GM19455 (cell line): ENCODE data around the gene MPIG6B.

Experiments
- ATAC-seq: cut with Tn5 transposase; IDR thresholded peaks from one replicate; pipeline ENCODE4 v1.9.1; 2021; ENCODE audit not compliant: unreplicated experiment

The MPIG6B gene

DNA sequence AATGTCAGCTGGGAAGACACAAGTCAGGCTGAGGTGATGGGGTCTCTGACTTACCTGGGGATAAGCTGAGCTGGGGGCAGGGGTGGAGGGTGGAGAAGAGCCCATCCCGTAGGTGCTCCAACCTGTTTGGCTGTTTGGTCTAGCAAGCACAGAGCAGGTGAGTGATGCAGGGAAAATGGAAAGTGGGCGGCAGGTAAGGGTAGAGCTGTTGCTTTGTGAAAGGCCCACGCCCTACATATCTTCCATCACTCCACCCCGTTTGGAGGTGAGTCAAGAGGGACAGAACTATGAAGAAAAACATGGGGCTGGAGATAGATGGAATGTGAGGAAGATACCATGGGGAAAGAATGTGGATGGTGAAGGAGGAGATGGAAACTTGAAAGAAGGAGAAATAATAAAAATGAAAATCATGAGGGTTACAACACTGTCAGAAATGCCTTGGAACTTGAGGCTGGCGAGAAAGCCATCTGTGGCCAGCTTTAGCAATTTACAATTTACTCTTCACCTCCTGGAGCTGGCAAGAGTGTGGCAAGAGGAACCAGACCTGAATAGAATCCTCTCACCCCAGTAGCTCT, 2.9 kb upstream of the MPIG6B start:
- ATAC-seq, result no peak

DNA sequence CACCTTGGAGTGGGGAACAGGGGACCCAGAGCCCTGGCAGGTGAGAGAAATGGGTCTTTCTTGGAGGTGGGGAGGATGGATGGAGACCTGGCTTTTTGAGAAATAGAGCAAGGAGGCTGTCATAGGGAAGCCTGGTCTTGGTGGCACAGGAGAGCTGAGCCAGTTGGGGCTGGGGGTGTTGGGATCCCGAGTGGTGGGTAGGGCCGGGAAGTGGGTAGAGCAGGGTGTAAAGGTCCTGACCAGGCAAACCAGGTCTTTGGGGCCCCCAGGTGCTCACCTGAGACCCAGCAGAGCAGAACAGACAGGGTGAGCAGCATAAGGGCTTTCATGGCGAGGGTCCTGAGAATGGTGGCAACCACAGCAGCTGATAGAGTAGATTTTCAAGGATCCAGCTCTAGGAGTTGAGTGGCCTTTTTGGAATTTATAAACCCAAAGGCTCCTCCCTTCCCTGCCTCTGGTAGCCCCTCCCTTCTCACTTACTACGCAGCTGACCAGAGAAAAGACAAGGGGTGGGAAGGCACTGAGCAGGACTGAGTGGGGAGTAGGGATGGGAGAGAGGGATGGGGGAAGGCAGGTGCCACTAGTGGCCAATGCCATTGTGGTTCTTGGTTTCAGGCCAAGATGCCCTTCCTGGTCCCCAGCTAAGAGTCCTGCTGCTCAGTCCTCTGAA, 1.7 kb upstream of the MPIG6B start, which contains the start of gene LY6G6C:
Gene LY6G6C (minus strand): TSS at position 396 of the 670 bp plus-strand sequence. CDS start 67 bp downstream, at position 329.
- ATAC-seq, result no peak

DNA sequence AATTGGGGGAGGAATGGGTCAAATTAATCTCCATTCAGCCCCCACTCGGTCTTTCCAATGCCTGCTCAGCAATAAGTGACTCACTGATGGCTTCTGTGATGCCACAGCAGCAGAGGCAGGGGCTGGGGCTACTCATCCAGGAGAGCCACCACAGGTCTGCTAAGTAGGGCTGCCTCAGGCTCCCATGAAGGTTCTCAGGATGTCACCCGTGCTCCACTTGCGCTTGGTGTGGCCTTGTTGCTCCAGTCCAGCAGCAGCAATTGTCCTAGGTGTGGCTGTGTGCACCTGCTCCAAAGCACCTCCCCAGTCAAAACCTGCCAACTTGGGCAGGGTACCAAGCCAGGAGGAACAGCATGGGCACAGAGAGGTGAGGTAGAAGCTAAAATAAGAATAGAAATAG, 1.0 kb upstream of the MPIG6B start:
- ATAC-seq, result no peak

DNA sequence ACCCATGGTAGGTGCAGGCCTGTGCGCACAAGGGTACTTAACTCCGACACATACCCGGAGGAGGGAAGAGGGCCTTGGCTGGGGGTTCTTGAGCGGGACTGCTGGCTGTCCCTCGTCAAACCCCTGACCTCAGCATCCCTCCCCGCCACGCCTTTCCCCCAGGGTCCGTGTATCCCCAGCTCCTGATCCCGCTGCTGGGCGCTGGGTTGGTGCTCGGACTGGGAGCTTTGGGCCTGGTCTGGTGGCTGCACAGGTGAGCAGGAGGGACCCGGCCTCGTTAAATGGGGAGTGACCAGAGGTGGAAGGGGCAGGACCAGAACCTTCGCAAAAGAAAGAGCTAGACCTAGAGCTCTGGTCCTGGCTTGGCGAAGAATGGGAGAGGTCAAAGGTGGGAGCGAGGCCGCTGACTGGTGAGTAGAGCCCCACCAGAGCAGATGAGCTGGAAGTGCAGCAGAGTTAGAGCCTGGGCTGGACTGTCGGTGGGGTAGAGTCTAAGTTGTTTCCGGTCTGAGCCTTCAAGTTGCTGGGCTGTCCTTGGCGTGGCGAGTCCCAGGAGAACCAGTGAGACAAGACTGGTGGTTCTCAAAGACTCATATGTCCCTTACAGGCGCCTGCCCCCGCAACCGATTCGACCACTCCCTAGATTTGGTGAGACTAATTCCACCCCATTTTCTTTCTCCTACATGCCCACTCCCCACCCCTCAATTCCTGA, 963 bp downstream of the MPIG6B start:
- no peak for ATAC-seq

DNA sequence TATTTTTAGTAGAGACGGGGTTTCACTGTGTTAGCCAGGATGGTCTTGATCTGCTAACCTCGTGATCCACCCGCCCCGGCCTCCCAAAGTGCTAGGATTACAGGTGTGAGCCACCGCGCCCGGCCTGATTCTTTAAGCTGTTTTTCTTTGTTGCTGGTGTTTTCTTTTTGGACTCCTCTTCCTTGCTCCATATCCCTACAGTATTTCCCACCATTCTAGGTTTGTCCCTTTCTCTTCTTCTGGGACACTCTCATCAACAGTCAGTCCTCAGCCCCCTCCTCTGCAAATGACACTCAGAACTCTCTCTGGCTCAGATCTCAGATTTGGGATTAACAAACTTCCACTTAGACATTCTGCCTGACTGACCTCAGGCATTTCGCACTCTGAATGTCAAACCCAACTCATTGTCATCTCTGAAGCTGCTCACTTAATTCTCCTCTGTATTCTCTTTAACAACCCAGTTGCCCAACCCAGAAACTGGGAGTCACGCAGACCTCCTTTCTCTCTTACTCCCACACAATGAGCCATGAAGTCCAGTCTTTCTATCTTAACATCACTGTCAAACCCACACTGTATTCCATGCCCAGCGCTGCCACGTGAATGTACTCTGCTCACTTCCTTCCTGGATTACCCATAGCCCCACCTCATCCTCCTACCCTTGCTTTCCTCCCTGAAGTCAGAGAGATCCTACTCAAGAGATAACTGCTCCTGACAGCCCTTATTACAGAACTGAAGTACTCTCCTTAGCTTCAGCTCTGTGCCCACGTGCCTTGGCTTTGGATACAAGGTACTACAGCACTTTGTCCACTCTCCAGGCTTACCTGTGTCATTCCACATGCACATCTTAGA, 2.6 kb downstream of the MPIG6B start:
- no peak for ATAC-seq

DNA sequence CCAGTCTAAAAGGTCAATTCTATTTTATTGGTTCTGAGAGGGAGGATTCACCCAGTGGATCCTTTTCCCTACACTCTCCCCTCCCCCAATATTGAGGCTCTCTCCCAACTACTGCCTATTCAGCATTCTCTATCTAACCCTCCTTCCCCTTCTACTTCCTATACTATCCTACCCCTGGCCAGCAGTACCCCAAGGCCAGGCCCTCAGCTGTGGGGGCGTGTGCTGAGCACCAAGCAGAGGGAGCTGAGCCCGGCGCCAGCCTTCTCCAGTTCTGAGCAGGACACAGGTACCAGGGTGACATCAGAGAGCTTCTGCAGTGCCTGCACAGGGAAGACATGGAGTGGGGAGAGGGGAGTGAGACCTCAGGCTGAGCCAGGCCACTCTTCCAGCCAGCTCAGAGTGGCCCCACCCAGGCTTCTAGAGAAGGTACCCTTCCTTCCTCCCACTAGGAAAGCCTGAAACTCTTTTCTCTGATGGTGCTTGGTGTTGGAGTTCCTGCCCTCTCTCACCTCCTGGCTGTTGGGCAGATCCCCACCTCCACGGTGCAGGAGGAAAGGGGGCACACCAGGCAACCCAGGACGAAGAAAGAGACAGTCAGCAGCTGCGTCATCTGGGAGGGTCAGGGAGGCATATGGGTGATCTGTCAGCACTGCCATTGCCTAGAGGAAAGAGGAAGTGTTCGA, 4.0 kb downstream of the MPIG6B start:
- no peak for ATAC-seq

DNA sequence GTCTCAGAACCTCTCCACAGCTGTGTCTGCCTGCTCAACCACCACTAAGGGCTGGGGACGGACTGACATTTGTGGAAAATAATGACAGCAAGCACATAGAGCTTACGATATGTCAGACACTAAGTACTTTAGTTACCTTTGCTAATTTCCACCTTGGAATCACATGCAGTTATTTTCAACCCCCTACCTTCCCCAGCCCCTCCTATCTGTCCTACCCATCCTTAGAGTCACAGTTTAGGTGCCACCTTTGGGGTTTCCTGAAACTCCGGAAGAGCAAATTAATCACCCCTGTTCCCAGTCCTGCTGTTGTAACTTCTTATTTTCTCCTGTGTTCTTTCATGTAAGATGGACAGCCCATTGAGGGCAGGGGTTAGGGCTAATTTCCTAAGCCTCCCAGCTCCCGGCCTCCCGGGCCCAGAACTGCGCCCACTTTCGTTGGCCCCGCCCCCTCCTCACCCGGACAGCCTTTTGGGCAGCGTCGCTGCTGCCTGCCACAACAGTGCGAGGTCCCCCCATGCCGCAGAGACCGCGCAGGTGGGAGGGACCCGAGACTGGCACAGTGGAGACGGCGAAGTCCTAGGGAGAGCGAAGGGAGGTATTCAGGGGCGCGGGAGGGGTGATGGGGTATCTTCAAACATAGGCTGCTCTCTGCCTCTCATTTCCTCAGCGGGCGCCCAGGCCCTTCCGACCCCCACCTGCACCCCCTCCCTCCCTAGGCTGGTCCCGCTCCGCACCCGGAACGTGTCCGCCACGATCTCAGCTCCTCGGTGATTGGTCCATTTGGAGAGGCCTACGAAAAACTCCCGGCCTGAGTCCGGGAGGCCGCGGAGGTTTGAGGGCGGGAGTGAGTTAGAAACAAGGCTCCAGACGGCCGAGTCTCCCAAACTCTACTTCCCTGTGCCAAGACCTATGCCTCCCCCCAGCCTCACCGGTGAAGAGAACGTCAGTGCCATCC, 4.8 kb downstream of the MPIG6B start:
- no peak for ATAC-seq

DNA sequence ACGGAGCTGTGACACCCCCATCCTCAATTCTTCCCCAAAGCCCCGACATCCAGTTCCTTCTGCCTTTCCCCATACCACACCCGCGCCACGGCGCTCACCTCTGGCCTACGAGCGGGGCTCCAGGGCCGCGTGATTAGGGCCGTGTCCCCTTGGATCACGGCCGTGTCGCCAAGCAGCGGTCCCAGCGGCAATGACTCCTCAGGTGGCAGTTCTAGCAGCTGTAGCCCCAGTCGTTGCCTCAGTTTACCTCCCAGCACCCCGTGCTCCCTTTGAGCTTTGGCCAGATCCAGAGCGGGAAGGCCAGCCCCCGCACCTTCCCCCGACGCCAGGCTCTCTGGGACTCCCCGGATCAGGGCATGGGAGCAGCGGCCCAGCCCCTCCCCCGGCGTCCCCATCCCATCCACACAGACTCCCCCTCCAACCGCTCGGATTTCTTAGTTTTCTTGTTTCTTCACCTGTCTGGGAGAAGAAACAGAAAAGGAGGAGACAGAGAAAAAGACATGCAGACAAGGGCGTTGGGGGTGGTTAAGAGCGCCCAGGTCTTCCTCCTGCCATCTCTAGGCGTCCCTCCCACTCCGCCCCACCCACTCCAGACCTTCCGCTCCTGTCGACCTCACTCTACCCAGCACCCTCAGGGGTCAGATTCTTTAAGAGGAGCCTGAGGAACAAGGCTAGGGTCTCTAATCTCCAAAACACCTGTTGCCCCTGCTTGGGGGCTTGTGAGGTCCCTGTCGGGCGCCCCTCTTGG, 5.8 kb downstream of the MPIG6B start, which contains the start of gene DDAH2:
Gene DDAH2 (minus strand): TSS at position 533 of the 748 bp plus-strand sequence. CDS start 138 bp downstream, at position 395.
- ATAC-seq, result no peak

DNA sequence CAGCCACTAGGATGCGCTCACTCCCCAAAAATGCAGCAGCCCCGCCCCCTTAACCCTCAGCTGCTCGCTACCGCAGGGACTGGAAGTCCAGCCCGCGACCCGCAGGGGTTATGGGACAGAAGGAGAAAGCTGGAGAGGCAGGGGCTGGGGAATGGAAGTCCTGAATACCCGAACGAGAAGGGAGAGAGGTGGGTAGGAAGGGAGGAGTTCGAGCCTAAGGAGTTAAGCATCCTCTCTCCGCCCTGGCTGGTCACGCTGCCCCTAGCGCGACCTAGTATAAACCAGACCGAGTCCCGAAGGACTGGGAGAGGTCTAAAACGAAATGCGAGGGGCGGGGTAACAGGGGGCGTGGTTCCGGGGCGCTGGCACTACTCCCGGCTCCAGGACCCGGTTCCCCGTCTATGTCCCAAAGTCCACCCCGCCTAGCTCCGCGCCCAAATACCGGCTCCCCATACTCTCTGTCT, 6.4 kb downstream of the MPIG6B start:
- ATAC-seq, result peak; percentile 42

DNA sequence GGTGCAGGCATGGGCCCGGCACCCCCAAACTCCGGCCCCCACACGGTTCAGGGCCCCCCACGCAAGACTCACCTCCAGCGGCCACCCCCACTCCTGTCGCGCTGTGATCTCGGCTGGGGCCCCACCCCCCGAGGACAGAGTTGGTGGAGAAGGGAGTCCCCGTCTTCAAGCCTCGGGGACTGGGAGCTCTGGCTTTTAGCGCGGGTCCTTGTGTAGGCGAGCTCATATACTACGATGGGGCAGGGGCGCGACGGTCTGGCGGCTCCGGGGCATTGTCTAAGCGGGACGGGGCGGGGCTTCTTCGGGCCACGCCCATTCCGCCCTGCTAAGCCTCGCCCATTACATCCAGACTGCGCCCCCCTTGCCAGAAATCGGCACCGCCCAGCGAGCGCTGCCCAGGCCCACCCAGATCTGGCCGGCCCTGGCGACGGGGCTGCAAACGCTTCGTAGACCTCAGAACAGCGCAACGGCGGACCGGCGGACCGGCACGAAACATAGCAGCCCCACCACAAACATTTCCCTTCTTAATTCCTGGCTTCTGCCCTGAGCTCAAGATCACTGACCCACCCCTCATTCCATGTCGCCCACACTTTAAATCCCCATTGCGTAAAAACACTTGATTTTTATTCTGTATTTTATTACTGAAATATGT, 6.9 kb downstream of the MPIG6B start:
- peak; percentile 35 for ATAC-seq

DNA sequence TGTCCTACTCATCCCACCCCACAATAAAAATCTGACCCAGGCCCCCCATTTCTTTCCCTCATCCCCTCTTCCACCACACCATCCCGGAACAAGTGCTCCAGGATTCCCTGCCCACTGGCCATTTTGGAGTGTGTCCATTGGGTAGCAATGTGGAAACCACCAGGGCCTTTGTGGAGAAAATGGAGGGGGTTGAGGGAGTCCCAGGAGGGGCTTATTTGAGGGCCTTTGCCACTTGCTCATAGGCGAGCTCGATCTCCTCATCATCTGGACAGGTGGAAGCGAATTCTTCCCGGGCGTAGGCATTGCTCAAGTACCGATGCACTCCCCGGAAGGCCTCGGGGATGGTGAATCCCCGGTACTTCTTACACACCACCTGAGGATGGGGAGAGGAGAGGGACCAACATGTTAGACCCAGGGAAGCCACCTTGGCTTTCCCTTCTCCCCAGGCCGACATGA, 7.5 kb downstream of the MPIG6B start:
- no peak for ATAC-seq

DNA sequence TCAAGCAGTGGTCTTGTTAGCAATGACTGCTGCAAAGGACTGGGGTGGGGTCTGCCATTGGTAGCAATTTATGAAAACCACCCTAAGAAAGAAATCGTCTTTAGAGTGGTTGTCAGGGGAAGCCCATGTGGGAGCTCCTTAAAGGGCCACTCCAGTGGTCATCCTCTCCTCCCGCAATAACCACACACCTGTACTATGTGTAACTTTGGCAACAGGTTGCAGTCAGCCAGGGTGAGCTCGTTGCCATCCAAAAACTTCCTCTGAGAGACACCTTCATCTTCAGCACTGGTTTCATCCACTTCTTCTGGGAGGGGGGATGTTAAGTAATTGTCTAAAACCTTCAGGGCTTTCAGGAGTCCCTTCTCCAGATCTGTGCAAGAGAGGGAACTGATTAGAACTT, 8.9 kb downstream of the MPIG6B start:
- ATAC-seq, result no peak

DNA sequence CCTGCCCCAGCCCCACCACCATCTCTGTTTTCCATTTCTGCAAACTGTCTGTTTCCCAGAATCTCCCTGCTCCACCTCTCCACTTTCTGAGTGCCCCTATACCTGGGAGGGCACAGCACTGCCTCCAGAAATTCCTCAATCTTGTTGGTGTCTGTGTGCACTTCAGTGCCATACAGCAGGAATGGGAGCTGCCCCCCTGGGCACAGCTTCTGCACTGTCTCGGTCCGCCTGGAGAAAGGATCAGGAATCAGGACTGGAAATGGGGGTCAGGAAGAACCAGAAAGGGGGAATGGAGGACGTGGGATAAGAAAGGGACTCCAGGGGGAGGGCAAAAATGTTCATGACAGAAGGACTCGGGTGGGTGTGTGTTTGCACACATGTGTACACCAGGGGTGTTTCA, 10.6 kb downstream of the MPIG6B start:
- no peak for ATAC-seq

DNA sequence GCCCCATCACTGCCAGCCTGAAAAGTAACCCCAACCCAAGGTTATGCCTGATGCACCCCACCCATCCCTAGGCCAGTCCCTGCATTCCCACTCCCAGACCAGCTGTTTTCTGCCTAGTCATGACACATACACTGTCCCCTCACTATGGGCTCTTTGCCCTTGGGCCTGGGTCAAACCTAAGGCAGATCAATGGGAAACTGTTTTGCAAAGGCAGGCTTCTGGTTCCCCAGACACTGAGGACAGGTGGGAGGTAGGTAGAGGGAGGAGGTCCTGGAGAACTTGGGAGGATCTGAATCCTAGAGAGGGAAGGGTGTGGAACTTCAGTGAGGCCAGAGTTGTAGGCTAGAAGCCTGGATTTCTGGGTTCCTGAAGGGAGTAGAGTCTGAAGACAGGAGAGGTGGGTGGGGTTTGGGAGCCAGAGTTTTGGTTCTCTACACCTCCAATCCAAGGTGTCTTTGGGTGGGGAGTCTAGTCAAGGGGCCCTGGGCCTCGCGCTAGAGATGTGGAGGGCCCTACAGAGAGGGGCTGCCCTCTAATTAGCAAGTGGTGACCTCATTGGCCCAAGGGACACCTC, 11.2 kb downstream of the MPIG6B start:
- ATAC-seq, result no peak

DNA sequence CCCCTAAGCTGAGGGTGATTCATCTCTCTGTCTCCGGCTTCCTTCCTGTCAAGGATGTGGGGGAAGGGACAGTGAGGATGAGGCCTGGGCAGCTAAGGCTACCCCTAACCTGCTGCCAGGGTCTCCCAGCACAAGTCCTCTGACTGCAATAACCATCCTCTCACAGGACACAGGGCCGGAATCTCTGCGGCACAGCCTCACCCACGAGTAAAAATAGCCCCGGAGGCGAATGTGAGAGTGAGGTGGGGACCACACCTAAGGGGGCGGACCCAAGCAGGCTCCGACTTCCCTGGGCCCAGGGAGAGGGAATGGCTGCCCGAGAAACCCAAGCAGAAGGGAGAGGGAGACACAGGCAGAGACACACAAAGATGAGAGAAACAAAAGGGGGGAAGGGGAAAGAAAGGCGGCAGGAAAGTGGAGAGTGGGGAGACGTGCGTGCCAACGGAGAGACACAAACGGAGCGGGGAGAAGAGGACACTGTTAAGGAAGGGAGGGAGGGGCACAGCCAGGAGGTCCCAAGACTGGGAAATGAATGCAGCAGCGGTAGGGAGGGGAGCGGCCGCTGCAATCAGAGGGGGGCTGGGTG, 11.7 kb downstream of the MPIG6B start:
- ATAC-seq, result no peak

DNA sequence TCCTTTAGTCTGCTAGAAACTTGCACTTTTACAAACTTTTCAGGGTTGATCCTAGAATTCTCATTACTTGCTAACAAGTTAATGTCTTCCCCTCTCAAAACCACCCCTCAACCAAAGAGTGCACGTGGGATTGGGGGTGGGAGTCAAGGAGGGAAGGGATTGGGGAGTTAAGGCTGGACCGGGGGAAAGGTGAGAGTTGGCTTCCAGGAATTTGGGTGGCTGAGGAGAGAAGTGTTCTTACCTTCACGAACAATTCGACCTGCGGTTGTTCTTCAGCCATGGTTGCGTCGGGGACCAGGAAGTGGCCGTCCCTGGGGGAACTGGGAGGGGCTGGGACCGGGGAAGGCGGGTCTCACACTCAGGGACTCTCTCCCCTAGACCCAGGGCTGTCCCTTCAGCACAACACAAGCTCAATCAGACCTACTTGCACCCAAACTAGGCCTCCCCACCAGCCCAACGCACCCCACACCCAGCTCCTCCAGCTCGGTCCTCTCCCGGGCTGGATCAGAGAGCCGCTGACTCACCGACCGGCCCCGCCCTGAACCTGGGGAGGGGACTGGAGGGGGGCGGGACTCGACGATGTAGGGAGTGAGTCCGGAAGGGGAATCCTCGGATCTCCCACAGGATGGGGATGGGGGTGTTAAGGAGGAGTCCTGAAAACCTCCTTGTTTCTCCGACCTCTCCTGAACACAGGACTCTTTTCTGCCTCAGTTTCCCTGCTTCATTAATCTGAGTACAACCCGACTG, 13.0 kb downstream of the MPIG6B start, which contains the start of gene CLIC1:
Gene CLIC1 (minus strand): TSS at position 510 of the 747 bp plus-strand sequence. CDS start 230 bp downstream, at position 280.
- no peak for ATAC-seq
